Activated T-cell treated with anti-CD3 and anti-CD28 coated beads for 24 hours (primary cell): Measurements from ENCODE around the gene SCO2.

Experiments used
- DNase-seq: peaks from one replicate; pipeline ENCODE4 v3.0.0-alpha.2; 2020; ENCODE audit warnings: low read depth

Gene SCO2

GRCh38 chr22:50498322-50498890 is 27.0 kb downstream of the SCO2 start:
- DNase-seq, result peak; percentile 62

DNA sequence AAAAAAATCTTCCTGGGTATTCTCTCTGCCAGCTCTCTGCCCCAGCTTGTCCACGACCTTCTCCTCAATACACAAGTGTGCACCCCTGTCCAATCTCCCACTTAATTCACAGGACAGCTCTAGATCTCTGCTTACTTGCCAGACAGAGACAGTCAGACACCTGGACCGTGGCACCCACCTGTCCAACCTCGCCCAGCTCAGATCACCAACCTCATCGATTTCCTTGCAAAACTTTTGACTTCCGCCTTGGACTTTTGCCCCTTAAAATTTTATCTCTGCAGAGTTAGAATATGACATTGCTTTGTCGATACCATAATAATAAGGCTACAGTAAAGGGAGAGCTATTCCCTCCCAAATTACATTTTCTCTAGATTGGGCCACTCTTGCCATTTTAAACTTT is 28.3 kb downstream of the SCO2 start:
- DNase-seq, result no peak

DNA sequence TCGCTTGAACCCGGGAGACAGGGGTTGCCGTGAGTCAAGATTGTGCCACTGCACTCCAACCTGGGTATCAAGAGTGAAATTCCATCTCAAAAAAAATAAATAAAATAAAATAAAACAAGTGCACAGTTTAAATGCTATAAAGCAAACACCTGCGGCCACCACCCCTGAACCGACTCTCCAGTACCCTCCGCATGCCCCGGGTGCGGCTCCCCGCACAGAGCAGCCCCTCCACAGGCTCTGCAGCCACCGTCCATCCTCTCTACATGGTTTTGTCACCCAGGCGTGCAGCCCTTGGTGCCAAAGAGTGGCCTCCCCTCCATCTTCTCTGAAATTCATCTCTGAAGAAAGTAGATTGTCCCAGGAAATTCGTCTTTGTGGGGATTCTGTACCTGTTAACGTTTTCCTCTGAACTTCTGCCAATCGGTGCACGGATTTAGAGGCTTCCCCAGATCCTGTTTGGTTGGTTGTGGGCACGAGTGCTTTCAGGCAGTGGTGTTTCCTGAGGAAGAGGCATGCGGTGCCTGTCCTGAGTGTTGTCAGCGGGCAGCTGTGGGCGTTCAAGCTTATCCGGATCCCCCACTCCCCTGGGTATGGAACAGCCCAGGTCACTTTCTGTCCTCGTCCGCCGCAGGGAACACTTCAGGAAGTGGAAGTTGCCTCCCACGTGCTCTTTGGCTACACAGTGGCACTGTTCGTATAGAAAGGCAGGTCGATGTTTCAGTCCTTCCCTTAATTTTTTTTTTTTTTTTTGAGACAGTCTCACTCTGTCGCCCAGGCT is 34.7 kb downstream of the SCO2 start:
- no peak for DNase-seq

GRCh38 chr22:50489363-50490243 is 35.8 kb downstream of the SCO2 start:
- no peak for DNase-seq

- no peak for DNase-seq
These were observed 36.5 kb downstream of the SCO2 start for GRCh38 chr22:50488886-50489285.

GRCh38 chr22:50488006-50488677 is 37.3 kb downstream of the SCO2 start:
- no peak for DNase-seq

DNA sequence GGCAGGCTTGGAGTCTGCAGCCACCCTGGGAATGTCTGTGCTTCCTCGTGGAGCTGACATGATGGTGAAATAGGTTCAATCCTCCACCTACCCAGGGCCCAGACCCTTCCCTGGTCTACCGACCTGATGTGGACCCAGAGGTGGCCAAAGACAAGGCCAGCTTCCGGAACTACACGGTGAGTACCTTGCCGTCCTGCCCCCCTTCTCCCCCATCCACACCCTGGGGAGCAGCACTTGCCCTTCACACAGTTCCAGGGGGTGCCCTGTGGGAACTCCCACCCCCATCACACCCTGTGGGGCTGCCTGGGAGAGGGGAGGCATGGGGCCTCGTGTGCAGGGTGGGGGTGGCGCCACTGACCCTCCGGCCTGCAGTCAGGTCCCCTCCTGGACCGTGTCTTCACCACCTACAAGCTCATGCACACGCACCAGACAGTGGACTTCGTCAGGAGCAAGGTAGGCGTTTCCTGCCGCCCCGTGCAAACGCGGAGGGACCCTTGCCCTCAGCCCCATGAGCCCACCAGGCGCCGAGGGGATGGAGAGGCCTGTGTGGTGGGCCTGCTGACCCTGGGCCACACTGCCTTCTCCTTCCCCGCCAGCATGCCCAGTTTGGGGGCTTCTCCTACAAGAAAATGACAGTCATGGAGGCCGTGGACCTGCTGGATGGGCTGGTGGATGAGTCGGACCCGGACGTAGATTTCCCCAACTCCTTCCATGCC is 38.0 kb downstream of the SCO2 start:
- DNase-seq, result no peak

DNA sequence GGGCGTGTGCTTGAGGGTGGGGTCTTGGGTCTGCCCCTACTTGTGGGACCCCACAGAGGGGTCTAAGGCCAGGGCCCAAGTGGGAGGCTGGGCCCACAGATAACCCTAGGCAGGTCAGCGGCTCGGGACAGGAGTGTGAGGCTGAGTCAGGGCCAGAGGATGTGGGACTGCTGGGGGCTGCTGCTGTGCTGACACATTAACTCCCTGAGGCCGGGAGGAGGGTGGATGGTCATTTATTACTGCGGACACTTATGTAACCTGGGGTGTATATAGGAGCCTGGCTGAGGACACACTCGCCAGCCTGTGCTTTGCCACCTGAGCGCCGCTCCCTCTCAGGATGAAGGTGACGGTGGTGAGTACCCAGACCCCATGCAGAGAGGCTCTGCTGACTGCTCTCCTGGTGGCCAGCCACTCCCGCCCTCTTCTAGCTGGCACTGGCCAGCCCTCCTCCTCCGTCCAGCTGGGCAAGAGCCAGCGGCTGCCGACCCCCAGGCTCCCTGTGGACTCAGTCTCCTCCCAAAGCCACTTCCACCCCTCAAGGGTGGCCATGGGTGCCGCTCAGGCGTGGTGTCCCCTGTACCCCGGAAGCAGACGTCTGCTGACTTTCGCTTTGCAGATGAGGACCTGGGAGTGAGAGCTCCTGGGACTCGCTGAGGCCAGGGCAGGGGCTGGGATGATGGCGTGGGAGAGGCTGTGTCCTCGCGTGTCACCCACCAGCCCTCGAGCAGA is 38.7 kb downstream of the SCO2 start, which contains the start of gene MIOX:
MIOX (plus strand) TSS at position 299 of the 729 bp plus-strand sequence; CDS start at position 338, 39 bp downstream.
- DNase-seq, result no peak

DNA sequence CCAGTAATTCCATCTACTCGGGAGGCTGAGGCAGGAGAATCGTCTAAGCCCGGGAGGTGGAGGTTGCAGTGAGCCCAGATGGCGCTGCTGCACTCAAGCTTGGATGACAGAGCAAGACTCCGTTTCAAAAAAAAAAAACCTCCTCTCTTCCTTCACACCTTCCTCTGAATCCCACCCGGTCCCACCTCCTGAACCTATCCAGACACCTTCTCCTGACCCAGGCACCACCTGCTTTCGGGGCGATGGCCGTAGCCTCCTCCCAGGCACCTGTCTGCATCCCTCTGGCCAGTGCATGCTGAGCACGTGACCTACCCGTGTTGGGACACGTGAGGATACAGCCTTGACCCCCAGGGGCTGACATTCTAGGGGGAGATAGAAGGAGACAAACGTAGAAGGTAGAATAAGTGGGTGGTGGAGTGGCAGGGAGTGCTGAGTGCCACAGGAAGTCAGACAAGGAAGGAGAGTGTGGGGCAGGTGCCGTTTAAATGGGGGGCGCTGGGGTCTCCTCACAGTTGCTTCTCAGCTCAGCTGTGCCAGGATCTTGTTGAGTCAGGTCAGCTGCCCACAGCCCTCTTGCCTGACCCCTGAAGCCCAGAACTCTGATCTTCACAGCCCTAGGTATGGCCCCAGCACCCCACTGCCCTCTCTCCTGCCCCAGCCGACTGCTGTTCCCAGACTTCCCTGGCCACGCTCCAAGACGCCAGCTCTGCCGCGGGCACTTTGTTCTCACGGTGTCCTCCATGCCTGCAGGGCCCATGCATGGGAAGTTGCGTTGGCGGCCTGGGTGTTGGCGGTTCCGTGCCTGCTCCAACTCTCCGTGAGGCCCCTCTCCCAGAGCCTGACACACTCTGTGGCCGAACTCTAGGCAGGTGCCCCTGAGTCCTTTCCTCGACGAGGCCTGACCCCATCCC is 39.9 kb downstream of the SCO2 start:
- no peak for DNase-seq

DNA sequence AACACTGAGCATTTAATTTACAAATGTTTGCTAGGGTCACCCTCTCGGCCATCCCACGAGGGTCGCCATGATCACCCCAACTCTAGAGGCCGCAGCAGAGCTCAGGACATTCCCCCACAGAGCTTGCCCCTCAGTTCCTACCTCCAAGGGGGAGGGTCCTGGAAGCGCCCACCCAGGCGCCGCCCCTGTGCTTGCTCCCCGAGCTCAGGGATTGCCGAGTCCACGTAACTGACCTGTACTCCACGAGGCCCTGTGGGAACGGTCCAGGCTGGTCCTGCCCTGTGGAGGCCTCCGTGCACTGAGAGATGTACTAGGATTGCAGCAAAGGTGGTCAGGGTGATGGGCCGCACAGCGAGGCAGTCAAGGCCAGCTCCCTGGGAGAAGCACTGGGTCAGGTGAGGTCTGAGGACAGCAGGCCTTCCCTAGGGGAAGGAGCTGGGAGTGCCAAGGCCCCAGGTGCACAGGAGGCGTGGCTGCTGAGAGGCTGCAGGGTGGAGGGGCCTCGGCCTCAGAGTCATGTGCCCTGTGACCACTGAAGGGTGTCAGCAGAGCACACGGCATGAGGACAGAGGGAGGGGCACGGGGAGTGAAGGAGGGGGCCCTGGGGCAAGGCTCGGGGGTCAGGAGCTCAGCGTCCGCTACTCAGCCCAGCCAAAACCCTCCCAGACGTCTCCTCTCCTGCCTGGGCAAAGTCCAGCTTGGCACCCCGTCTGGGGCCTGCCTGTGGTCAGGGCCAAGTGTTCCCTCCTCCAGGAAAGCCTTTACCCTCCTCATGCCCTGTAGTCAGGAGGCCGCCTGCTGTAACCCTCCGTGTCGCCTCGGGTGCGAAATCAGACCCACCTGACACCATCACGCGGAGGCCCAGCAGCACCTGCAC is 41.2 kb downstream of the SCO2 start:
- no peak for DNase-seq

- DNase-seq, result no peak
These were observed 41.8 kb downstream of the SCO2 start for GRCh38 chr22:50483556-50483955.

- DNase-seq, result no peak
These were observed 42.3 kb downstream of the SCO2 start for GRCh38 chr22:50483106-50483505.

GRCh38 chr22:50482107-50483074 is 43.0 kb downstream of the SCO2 start:
- no peak for DNase-seq

DNA sequence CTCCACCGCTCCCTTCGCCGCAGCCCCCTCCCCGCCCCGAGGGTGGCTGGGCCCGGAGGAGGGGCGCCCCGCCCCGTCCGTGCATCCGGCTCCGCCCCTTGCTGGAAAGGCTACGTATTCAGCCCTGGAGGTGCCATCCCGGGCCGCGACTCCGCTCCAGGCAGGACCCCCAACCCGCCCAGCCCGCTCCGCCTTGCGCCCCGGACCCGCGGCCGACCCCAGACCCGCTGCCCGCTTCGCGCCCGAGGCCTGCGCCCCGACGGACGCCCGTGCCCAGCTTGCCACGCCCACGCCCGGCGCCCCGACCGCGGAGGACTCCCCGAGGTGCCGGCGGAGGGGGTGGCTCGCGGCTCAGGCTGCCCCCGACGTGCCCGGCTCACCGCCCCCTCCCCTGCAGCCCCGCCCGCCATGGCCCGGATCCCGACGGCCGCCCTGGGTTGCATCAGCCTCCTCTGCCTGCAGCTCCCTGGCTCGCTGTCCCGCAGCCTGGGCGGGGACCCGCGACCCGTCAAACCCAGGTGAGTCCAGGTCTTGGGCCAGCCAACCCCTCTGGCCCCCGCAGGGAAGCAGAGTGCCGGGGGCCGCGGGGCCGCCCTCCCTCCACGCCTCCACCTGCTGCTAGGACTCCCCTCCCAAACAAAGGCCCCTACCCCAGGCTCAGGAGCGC is 43.8 kb downstream of the SCO2 start, which contains the start of gene ADM2:
ADM2 (plus strand) TSS at position 104 of the 667 bp plus-strand sequence; CDS start at position 409, 305 bp downstream.
- peak; percentile 40 for DNase-seq

GRCh38 chr22:50481045-50481439 is 44.4 kb downstream of the SCO2 start:
- no peak for DNase-seq

- no peak for DNase-seq
These were observed 45.7 kb downstream of the SCO2 start for GRCh38 chr22:50479721-50480120.

- no peak for DNase-seq
These were observed 47.5 kb downstream of the SCO2 start for GRCh38 chr22:50477923-50478322.
